ENCODE results near the gene DCP2.

Gene DCP2

GRCh38 chr5:113020461-113021273 lies 44.1 kb downstream of the DCP2 start:
- DNase-seq (ENCODE audit: low spot score), result no peak

- no peak for DNase-seq (ENCODE audit: low spot score)
Measured at GRCh38 chr5:113022661-113023060, 46.1 kb downstream of the DCP2 start.

GRCh38 chr5:113024076-113024697 lies 47.6 kb downstream of the DCP2 start:
- DNase-seq (ENCODE audit: low spot score), result no peak

GRCh38 chr5:113025596-113025995 lies 49.0 kb downstream of the DCP2 start:
- DNase-seq (ENCODE audit: low spot score), result no peak

- no peak for DNase-seq (ENCODE audit: low spot score)
Measured at GRCh38 chr5:113026211-113026610, 49.6 kb downstream of the DCP2 start.

GRCh38 chr5:113027015-113027414 lies 50.4 kb downstream of the DCP2 start:
- no peak for DNase-seq (ENCODE audit: low spot score)

GRCh38 chr5:113027431-113027830 lies 50.8 kb downstream of the DCP2 start:
- DNase-seq (ENCODE audit: low spot score), result no peak

- no peak for DNase-seq (ENCODE audit: low spot score)
Measured at GRCh38 chr5:113029614-113030013, 53.0 kb downstream of the DCP2 start.

GRCh38 chr5:113031104-113031503 lies 54.5 kb downstream of the DCP2 start:
- DNase-seq (ENCODE audit: low spot score), result no peak

- no peak for DNase-seq (ENCODE audit: low spot score)
Measured at GRCh38 chr5:113031557-113031956, 55.0 kb downstream of the DCP2 start.

- DNase-seq (ENCODE audit: low spot score), result no peak
Measured at GRCh38 chr5:113034182-113034773, 57.7 kb downstream of the DCP2 start.

- DNase-seq (ENCODE audit: low spot score), result no peak
Measured at GRCh38 chr5:113035096-113035495, 58.5 kb downstream of the DCP2 start.

GRCh38 chr5:113036321-113036720 lies 59.7 kb downstream of the DCP2 start:
- no peak for DNase-seq (ENCODE audit: low spot score)

GRCh38 chr5:113036826-113037225 lies 60.2 kb downstream of the DCP2 start:
- DNase-seq (ENCODE audit: low spot score), result no peak

GRCh38 chr5:113038136-113038535 lies 61.5 kb downstream of the DCP2 start:
- no peak for DNase-seq (ENCODE audit: low spot score)

- no peak for DNase-seq (ENCODE audit: low spot score)
Measured at GRCh38 chr5:113038714-113039113, 62.1 kb downstream of the DCP2 start.

- no peak for DNase-seq (ENCODE audit: low spot score)
Measured at GRCh38 chr5:113039229-113039933, 62.8 kb downstream of the DCP2 start.

- no peak for DNase-seq (ENCODE audit: low spot score)
Measured at GRCh38 chr5:113039934-113040285, 63.3 kb downstream of the DCP2 start.

- DNase-seq (ENCODE audit: low spot score), result no peak
Measured at GRCh38 chr5:113040672-113041260, 64.2 kb downstream of the DCP2 start.

GRCh38 chr5:113042491-113043243 lies 66.1 kb downstream of the DCP2 start:
- no peak for DNase-seq (ENCODE audit: low spot score)

- peak; percentile 45 for DNase-seq (ENCODE audit: low spot score)
Measured at GRCh38 chr5:113043491-113043931, 66.9 kb downstream of the DCP2 start.
